ENCODE data around the gene ARAP1.

DNA sequence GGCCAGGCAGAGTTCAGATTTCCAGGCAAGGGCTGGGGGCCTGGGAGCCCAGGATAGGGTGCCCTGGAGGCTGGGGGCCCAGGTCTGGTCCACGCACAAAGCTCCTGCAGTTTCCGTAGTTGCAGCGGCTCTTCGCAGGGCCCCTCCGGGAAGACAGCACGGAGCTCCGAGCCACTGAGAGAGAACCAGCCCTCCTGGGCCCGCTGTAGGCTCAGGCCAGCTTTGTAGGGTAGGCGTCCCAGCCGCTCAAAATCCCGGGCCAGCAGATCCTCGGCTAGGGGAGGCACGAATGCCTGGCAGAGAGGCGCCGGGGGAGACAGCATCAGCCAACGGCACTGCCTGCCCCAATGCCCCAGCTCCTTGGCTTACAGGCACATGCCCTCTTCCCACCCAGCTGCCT is 54.4 kb downstream of the ARAP1 start:
- TF ChIP-seq CTCF (IDR thresholded peaks at IDR 0.05), result no peak
- no peak for TF ChIP-seq POLR2A (IDR thresholded peaks at IDR 0.05)

All from Peyer's patch (tissue), 4 donors.